Cardiac muscle cell (in vitro differentiated cells and primary cell): ENCODE results near the gene MED31. TPM values are rescaled to one million over a fixed set of nuclear protein-coding genes. Genes with fewer than 3 reads are reported as not detected.
A peak's percentile ranks its signal among the peaks of the same experiment; 100 is the strongest.

Experiments
- DNase-seq, 2 donors: peaks; one replicate each; pipeline versions ENCODE4 v3.0.0 to v3.0.0-alpha.2; 2010 to 2017; ENCODE audit warnings: low read depth in 1 of 2, low spot score in 1 of 2
- H3K27ac ChIP-seq: fragments of 200-600 bp; sonication (generic); 2 replicates; pipeline ENCODE4 v1.5.1; 2016
- H3K27me3 ChIP-seq: fragments of 200-600 bp; sonication (generic); 2 replicates; pipeline ENCODE4 v1.6.0; 2016; ENCODE audit warnings: control low read depth
- H3K36me3 ChIP-seq: fragments of 200-600 bp; sonication (generic); 2 replicates; pipeline ENCODE4 v1.5.1; 2016; ENCODE audit warnings: control low read depth
- H3K4me1 ChIP-seq: fragments of 200-600 bp; sonication (generic); 2 replicates; pipeline ENCODE4 v1.8.1; 2017; ENCODE audit warnings: low read depth, mild to moderate bottlenecking, mixed run types
- H3K4me3 ChIP-seq: fragments of 200-600 bp; sonication (generic); 2 replicates; pipeline ENCODE4 v1.5.1; 2016; ENCODE audit warnings: mild to moderate bottlenecking
- H3K9me3 ChIP-seq: fragments of 200-600 bp; sonication (generic); 2 replicates; pipeline ENCODE4 v1.5.1; 2017; ENCODE audit warnings: low read depth, mild to moderate bottlenecking, control low read depth
- CTCF ChIP-seq: IDR thresholded peaks from 2 replicates; pipeline ENCODE4 v1.5.1; 2012; ENCODE audit warnings: low read depth, mild to moderate bottlenecking, low read length
- polyA plus RNA-seq: library from polyadenylated mRNA; unstranded; fragments of >200 nt; fragmentation: Nextera tagmentation; extraction: Ambion mirVana; gene quantifications from 2 replicates; pipeline ENCODE4 v1.2.1, GENCODE V29; 2016
- total RNA-seq: library from RNA; depleted of rRNA; stranded (reverse); fragments of >200 nt; gene quantifications from 2 replicates; pipeline ENCODE4 v1.2.3, GENCODE V29; 2016

MED31 gene
- total and polyA plus RNA-seq, 2 experiments from 2014 or later: 7.1 to 72.6 TPM

GRCh38 chr17:6677158-6677831, 25.9 kb upstream of the MED31 start:
- Histone ChIP-seq H3K27me3 (no peaks in the 10 kb centered on the region), H3K4me3 (no peak overlapping the region), H3K36me3 (no peaks in the 10 kb centered on the region), H3K4me1 (no peaks in the 10 kb centered on the region), H3K9me3 (no peaks in the 10 kb centered on the region), H3K27ac (no peak overlapping the region)
- no peak for TF ChIP-seq CTCF
- DNase-seq: peak in 1 of 2 donors; percentile 19

GRCh38 chr17:6676802-6677157, 25.4 kb upstream of the MED31 start:
- H3K4me3 ChIP-seq: no peak overlapping the region

GRCh38 chr17:6675201-6675825, 23.9 kb upstream of the MED31 start:
- Histone ChIP-seq H3K27me3 (no peaks in the 10 kb centered on the region), H3K4me3 (no peak overlapping the region), H3K4me1 (no peaks in the 10 kb centered on the region), H3K9me3 (no peaks in the 10 kb centered on the region), H3K36me3 (no peaks in the 10 kb centered on the region), H3K27ac (no peak overlapping the region)
- TF ChIP-seq CTCF: no peak
- DNase-seq: no peak

More at GRCh38 chr17:6676802-6677157, 25.4 kb upstream of the MED31 start:
- no peak for TF ChIP-seq CTCF
- H3K9me3 ChIP-seq: no peaks in the 10 kb centered on the region
- H3K27ac ChIP-seq: no peak overlapping the region
- no peaks in the 10 kb centered on the region for H3K4me1 ChIP-seq
- no peaks in the 10 kb centered on the region for H3K36me3 ChIP-seq
- no peak for DNase-seq
- no peaks in the 10 kb centered on the region for H3K27me3 ChIP-seq

- Histone ChIP-seq H3K36me3 (no peaks in the 10 kb centered on the region), H3K27ac (no peak overlapping the region), H3K9me3 (no peaks in the 10 kb centered on the region), H3K4me3 (no peak overlapping the region), H3K27me3 (no peaks in the 10 kb centered on the region), H3K4me1 (no peaks in the 10 kb centered on the region)
- no peak for DNase-seq
- no peak for TF ChIP-seq CTCF
Observed at GRCh38 chr17:6674586-6674985, 23.2 kb upstream of the MED31 start.

- Histone ChIP-seq H3K27me3 (no peaks in the 10 kb centered on the region), H3K4me1 (no peaks in the 10 kb centered on the region), H3K36me3 (no peaks in the 10 kb centered on the region), H3K27ac (no peak overlapping the region), H3K4me3 (no peak overlapping the region), H3K9me3 (no peaks in the 10 kb centered on the region)
- TF ChIP-seq CTCF: no peak
- DNase-seq: no peak
Observed at GRCh38 chr17:6671431-6671830, 20.0 kb upstream of the MED31 start.
